Tibial nerve (tissue), 3 donors: ENCODE measurements around the gene CADPS2.

Experiments
- CTCF ChIP-seq, 5 experiments: fragments of 200-600 bp in 3 of 5; fragments of 450-650 bp in 2 of 5; sonication (generic) in 3 of 5; IDR thresholded peaks; one replicate each; pipeline ENCODE4 v1.5.1; 2016 to 2019; ENCODE audit warnings: antibody characterized with exemption in 5 of 5, mild to moderate bottlenecking in 3 of 5, moderate library complexity in 2 of 5
- POLR2A ChIP-seq, 2 donors: fragments of 450-650 bp; IDR thresholded peaks; one replicate each; pipeline ENCODE4 v1.6.1; 2017; ENCODE audit warnings: antibody characterized with exemption in 2 of 2, mild to moderate bottlenecking in 2 of 2, moderate library complexity in 2 of 2

- TF ChIP-seq POLR2A (IDR thresholded peaks at IDR 0.05) (no peak), CTCF (IDR thresholded peaks at IDR 0.05) (no peak)
Measured at GRCh38 chr7:122883049-122883680, 3.1 kb downstream of the CADPS2 start.
